ENCODE data around the gene ADK. TPM values are rescaled to one million over a fixed set of nuclear protein-coding genes. Genes with fewer than 3 reads are reported as not detected.
A peak's percentile ranks its signal among the peaks of the same experiment; 100 is the strongest.

Gene ADK
- polyA plus RNA-seq, 1 experiment = 41.9 TPM

GRCh38 chr10:74585231-74586087, 434.4 kb downstream of the ADK start:
- Histone ChIP-seq H3K27ac (ENCODE audit: low read depth, low read length) (no peak overlapping the region), H3K27me3 (ENCODE audit: control insufficient read depth, insufficient read depth, low read length) (no peaks in the 10 kb centered on the region), H3K4me3 (ENCODE audit: low read depth, low read length) (no peak overlapping the region), H3K9me3 (ENCODE audit: control insufficient read depth, insufficient read depth, low read length) (no peaks in the 10 kb centered on the region)
- DNase-seq (ENCODE audit: low read depth, low spot score) = no peak
- ChIA-PET CTCF (no interaction called here), POLR2A (no interaction called here)
- no peak for TF ChIP-seq CTCF (IDR thresholded peaks at IDR 0.05; ENCODE audit: low read depth, low read length)

- no peak overlapping the region for H3K4me3 ChIP-seq (ENCODE audit: low read depth, low read length)
- H3K9me3 ChIP-seq (ENCODE audit: control insufficient read depth, insufficient read depth, low read length) = no peaks in the 10 kb centered on the region
- no peaks in the 10 kb centered on the region for H3K27me3 ChIP-seq (ENCODE audit: control insufficient read depth, insufficient read depth, low read length)
- CTCF ChIA-PET = no interaction called here
- no peak for TF ChIP-seq CTCF (IDR thresholded peaks at IDR 0.05; ENCODE audit: low read depth, low read length)
- no peak overlapping the region for H3K27ac ChIP-seq (ENCODE audit: low read depth, low read length)
- POLR2A ChIA-PET = no interaction called here
- no peak for DNase-seq (ENCODE audit: low read depth, low spot score)
Observed at GRCh38 chr10:74586088-74586585, 435.1 kb downstream of the ADK start.

DNA sequence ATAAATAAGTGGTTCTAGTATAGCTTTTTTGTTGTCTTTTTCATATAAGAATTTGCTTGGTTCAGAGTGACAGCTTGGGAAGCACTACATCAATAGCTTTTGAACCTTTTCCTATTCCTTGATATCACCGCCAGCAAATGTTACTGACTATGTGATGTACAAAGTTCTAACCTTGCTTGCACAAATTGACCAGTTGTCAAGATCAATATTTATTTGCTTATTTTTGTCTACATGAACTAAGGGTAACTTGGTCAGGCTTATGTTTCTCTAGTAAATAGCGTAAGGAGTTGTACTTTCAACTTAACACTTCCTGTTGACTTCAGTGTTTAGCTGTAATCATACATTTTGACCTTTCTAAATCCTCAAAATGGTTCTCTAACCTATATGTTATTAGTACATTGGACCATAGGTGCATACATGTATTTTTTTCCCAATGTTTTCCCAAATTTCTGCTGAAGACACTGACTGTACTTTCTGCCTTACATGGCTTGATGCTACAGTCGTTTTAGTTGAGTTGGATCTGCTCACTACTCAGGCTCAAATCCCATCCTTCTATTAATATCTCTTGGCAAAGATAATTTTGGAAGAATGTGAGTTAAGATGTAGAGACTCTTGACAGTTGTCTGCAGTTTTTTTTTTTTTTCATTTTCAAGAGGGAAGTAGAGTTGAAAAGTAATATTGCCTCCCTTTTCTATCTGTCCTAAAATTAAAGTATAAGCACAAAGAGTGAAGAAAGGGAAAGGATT, 436.3 kb downstream of the ADK start:
- no peak overlapping the region for H3K4me3 ChIP-seq (ENCODE audit: low read depth, low read length)
- ChIA-PET CTCF (no interaction called here), POLR2A (no interaction called here)
- TF ChIP-seq CTCF (IDR thresholded peaks at IDR 0.05; ENCODE audit: low read depth, low read length) = no peak
- H3K9me3 ChIP-seq (ENCODE audit: control insufficient read depth, insufficient read depth, low read length) = no peaks in the 10 kb centered on the region
- no peak for DNase-seq (ENCODE audit: low read depth, low spot score)
- no peak overlapping the region for H3K27ac ChIP-seq (ENCODE audit: low read depth, low read length)
- H3K27me3 ChIP-seq (ENCODE audit: control insufficient read depth, insufficient read depth, low read length) = no peaks in the 10 kb centered on the region

GRCh38 chr10:74589226-74589673, 438.2 kb downstream of the ADK start:
- POLR2A ChIA-PET = interaction anchor here (0.7 kb wide), 1 partner anchor 88 kb away, joined by 3 read pairs; no protein-coding TSS in a partner anchor

More at GRCh38 chr10:74589226-74589673, 438.2 kb downstream of the ADK start:
- TF ChIP-seq CTCF (IDR thresholded peaks at IDR 0.05; ENCODE audit: low read depth, low read length) = no peak
- CTCF ChIA-PET = interaction anchor here (0.7 kb wide), 1 partner anchor 213 kb away, joined by 3 read pairs; no protein-coding TSS in a partner anchor
- no peaks in the 10 kb centered on the region for H3K9me3 ChIP-seq (ENCODE audit: control insufficient read depth, insufficient read depth, low read length)
- H3K27me3 ChIP-seq (ENCODE audit: control insufficient read depth, insufficient read depth, low read length) = no peaks in the 10 kb centered on the region
- no peak overlapping the region for H3K4me3 ChIP-seq (ENCODE audit: low read depth, low read length)
- peak; percentile 94 for DNase-seq (ENCODE audit: low read depth, low spot score)
- no peak overlapping the region for H3K27ac ChIP-seq (ENCODE audit: low read depth, low read length)

Data from AG04450 (cell line).